MCF 10A (cell line): ENCODE measurements around the gene GPR26. TPM values are rescaled to one million over a fixed set of nuclear protein-coding genes. Genes with fewer than 3 reads are reported as not detected.

Experiments used
- BruUV-seq: library from RNA; stranded (reverse); fragments of 400-500 nt; replicated peaks from 2 replicates; lab custom pipeline; 2021; lab: Mats Ljungman, UMichigan
- CTCF ChIA-PET: fragments of 300-600 bp; sonication (Branson Sonifier 250); formaldehyde crosslinking; extraction: SDS; loops from one replicate; lab custom pipeline; 2021; ENCODE audit warnings: antibody characterized with exemption, inconsistent platforms; lab: Yijun Ruan, JAX
- POLR2A ChIA-PET: fragments of 300-600, 350-650 bp; sonication (Branson Sonifier 250); formaldehyde crosslinking; extraction: SDS; loops from one replicate; lab custom pipeline; 2020; ENCODE audit warnings: antibody characterized with exemption, inconsistent platforms; lab: Yijun Ruan, JAX
- DNase-seq: peaks from one replicate; pipeline ENCODE4 v3.0.0-alpha.2; 2018; ENCODE audit not compliant: unreplicated experiment
- H3K27ac Mint-ChIP-seq: one replicate; pipeline ENCODE4 v1.8.0; 2022; ENCODE audit warnings: mild to moderate bottlenecking, low read depth, mixed read lengths; ENCODE audit not compliant: unreplicated experiment
- H3K27me3 Mint-ChIP-seq: one replicate; pipeline ENCODE4 v1.8.0; 2022; ENCODE audit warnings: mixed read lengths; ENCODE audit not compliant: insufficient read depth, unreplicated experiment
- H3K36me3 Mint-ChIP-seq: one replicate; pipeline ENCODE4 v1.8.0; 2022; ENCODE audit warnings: mild to moderate bottlenecking, moderate library complexity, mixed read lengths; ENCODE audit not compliant: insufficient read depth, unreplicated experiment
- H3K4me1 Mint-ChIP-seq: one replicate; pipeline ENCODE4 v1.8.0; 2022; ENCODE audit warnings: mixed read lengths; ENCODE audit not compliant: insufficient read depth, unreplicated experiment
- H3K4me3 Mint-ChIP-seq: one replicate; pipeline ENCODE4 v1.8.0; 2022; ENCODE audit warnings: mild to moderate bottlenecking, moderate library complexity, mixed read lengths; ENCODE audit not compliant: unreplicated experiment
- H3K9me3 Mint-ChIP-seq: one replicate; pipeline ENCODE4 v1.8.0; 2022; ENCODE audit warnings: mixed read lengths; ENCODE audit not compliant: unreplicated experiment
- intact Hi-C: fragments of 100-400 bp; cut with micrococcal nuclease; formaldehyde crosslinking; loops from 2 replicates; pipeline ENCODE4 v1.14.1; 2022
- total RNA-seq: library from RNA; stranded (reverse); gene quantifications from 2 replicates; pipeline ENCODE4 v1.2.3, GENCODE V29; 2022
- TF ChIP-seq, protein P1 (sequence below): fragments of 200-600 bp; IDR thresholded peaks from one replicate; pipeline ENCODE4 v1.8.0; 2022; ENCODE audit warnings: antibody characterized with exemption, mild to moderate bottlenecking; ENCODE audit not compliant: unreplicated experiment

GPR26 gene
- total RNA-seq, 1 experiment from 2014 or later: not detected

DNA sequence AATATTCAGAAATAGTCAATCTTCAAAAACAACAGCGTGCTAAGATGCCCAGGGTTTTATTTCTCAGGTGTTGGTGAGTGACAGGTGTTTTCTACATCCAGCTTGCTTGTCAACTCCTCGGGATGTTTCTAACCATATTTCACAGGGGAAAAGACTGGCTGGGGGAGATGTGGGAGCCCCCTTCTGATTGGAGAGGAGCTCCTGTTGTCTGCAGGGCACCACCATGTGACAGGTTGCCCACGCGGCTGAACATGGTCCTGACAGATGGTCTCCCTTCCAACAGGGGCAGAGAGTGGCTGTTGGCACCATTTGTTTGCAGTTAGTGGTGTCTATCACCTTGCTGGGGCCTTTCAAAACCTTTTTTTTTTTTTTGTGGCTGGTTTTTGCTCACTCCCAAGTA, 16.5 kb upstream of the GPR26 start:
- Mint-ChIP-seq H3K4me3 (no peak overlapping the region), H3K9me3 (peaks cover 8% of the 10 kb centered on the region), H3K36me3 (no peaks in the 10 kb centered on the region), H3K27ac (no peak overlapping the region), H3K4me1 (no peaks in the 10 kb centered on the region), H3K27me3 (peaks cover 65% of the 10 kb centered on the region)
- ChIA-PET POLR2A (no interaction called here), CTCF (interaction anchor here (1.0 kb wide), 1 partner anchor 312 kb away, joined by 4 read pairs; no protein-coding TSS in a partner anchor)
- DNase-seq: no peak
- TF ChIP-seq, protein P1, sequence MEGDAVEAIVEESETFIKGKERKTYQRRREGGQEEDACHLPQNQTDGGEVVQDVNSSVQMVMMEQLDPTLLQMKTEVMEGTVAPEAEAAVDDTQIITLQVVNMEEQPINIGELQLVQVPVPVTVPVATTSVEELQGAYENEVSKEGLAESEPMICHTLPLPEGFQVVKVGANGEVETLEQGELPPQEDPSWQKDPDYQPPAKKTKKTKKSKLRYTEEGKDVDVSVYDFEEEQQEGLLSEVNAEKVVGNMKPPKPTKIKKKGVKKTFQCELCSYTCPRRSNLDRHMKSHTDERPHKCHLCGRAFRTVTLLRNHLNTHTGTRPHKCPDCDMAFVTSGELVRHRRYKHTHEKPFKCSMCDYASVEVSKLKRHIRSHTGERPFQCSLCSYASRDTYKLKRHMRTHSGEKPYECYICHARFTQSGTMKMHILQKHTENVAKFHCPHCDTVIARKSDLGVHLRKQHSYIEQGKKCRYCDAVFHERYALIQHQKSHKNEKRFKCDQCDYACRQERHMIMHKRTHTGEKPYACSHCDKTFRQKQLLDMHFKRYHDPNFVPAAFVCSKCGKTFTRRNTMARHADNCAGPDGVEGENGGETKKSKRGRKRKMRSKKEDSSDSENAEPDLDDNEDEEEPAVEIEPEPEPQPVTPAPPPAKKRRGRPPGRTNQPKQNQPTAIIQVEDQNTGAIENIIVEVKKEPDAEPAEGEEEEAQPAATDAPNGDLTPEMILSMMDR: no peak
- intact Hi-C loops: no loop called here
- no TSS peak for BruUV-seq

DNA sequence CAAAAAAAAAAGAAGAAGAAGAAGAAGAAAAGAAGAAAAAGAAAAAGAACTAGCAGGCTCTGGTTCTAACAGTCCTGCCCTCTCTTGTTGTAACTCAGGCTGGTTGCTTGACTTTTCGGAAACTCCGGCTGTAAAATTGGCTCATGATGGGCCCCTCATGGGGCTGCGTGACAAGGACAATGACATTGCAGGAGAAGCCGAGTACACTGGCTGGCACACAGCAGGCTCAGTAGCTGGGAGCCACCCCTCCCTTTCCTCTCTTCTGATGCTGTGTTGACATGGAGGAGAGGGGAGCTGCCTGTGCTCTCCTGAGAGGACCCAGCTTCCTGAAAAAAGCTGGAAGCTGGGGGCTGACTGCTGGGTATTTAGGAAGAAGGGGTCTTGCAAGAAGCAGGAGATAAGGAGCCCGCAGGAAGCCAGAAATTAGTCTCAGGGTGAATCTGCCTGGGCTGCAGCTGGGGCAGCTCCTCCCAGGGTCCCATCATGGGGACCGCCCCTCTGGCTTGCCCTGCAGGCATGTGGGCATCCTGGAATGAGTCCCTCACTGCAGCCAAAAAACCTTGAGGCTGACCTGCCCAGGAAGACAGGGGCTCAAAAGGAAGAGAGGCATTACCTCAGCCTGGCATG, 14.6 kb upstream of the GPR26 start:
- H3K36me3 Mint-ChIP-seq: no peaks in the 10 kb centered on the region

DNA sequence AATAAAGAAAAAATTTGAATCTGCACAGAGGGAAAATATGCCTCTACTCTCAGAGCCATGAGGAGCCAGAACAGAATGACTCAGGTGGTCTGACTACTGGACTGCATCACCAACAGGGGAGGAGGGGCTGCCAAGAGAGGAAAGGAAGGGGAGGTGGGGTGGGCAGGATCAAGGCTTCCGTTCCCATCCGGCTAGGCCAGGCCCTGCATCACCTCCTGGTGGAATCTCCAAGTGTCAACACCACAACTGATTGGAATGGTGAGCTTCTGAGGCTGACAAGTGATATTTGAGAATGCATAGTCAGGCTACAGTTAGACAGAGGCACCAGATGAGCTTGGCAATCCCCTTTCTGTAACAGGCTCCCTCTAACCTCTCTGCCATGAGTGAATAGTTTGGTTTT, 10.4 kb upstream of the GPR26 start:
- H3K27me3 Mint-ChIP-seq: peaks cover 34% of the 10 kb centered on the region

More for the DNA sequence above, 14.6 kb upstream of the GPR26 start:
- Mint-ChIP-seq H3K27ac (no peak overlapping the region), H3K4me3 (no peak overlapping the region), H3K4me1 (no peaks in the 10 kb centered on the region), H3K9me3 (peaks cover 8% of the 10 kb centered on the region), H3K27me3 (peaks cover 65% of the 10 kb centered on the region)
- intact Hi-C loops: no loop called here
- no TSS peak for BruUV-seq
- no peak for DNase-seq
- TF ChIP-seq, protein P1: no peak
- ChIA-PET CTCF (no interaction called here), POLR2A (no interaction called here)

DNA sequence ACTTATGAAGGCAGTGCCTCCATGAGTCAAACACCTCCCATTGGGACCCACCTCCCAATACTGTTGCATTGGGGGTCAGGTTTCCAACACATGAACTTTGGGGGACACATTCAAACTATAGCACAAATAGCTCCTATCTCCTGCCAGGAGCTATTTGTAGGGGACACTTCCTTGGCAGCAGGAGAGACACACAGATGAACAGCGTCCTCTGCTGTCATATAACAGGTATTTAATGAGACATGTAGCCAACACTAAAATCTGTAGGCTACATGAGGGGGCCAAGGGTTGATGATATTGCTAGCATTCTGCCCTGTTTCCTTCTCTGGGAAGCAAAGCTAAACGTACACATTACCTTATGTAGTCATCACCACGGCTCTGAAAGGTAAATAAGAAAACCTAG, 2.6 kb upstream of the GPR26 start:
- H3K4me3 Mint-ChIP-seq: no peak overlapping the region
- peaks cover 11% of the 10 kb centered on the region for H3K27me3 Mint-ChIP-seq
- DNase-seq: no peak
- POLR2A ChIA-PET: no interaction called here
- CTCF ChIA-PET: interaction anchor here (0.9 kb wide), 1 partner anchor 21 kb away, joined by 3 read pairs; no protein-coding TSS in a partner anchor
- TF ChIP-seq, protein P1: no peak
- H3K9me3 Mint-ChIP-seq: no peaks in the 10 kb centered on the region
- intact Hi-C loops: no loop called here
- H3K27ac Mint-ChIP-seq: no peak overlapping the region
- H3K4me1 Mint-ChIP-seq: no peaks in the 10 kb centered on the region
- BruUV-seq: no TSS peak
- no peaks in the 10 kb centered on the region for H3K36me3 Mint-ChIP-seq

More for the DNA sequence above, 10.4 kb upstream of the GPR26 start:
- DNase-seq: no peak
- Mint-ChIP-seq H3K27ac (no peak overlapping the region), H3K36me3 (no peaks in the 10 kb centered on the region), H3K4me1 (no peaks in the 10 kb centered on the region), H3K4me3 (no peak overlapping the region), H3K9me3 (no peaks in the 10 kb centered on the region)
- intact Hi-C loops: no loop called here
- CTCF ChIA-PET: interaction anchor here (0.7 kb wide), 1 partner anchor 183 kb away, joined by 5 read pairs; no protein-coding TSS in a partner anchor
- TF ChIP-seq, protein P1: no peak
- POLR2A ChIA-PET: no interaction called here
- no TSS peak for BruUV-seq
